Effector memory CD4-positive, alpha-beta T cell (primary cell): ENCODE data around the gene ZDHHC7.

Source experiments
- DNase-seq, 3 donors: peaks; one replicate each; pipeline ENCODE4 v3.0.0-alpha.2; 2020
- H3K27ac ChIP-seq: 2 replicates; pipeline ENCODE4 v1.7.0; 2013; ENCODE audit warnings: mild to moderate bottlenecking, low read length, moderate library complexity; ENCODE audit not compliant: insufficient read depth, poor library complexity, severe bottlenecking
- H3K27me3 ChIP-seq: replicated peaks from 2 replicates; pipeline ENCODE4 v1.7.0; 2013; ENCODE audit warnings: mild to moderate bottlenecking, low read length; ENCODE audit not compliant: insufficient read depth, control insufficient read depth, poor library complexity, severe bottlenecking
- H3K36me3 ChIP-seq: 2 replicates; pipeline ENCODE4 v1.7.0; 2013; ENCODE audit warnings: mild to moderate bottlenecking, low read length, moderate library complexity; ENCODE audit not compliant: control insufficient read depth, insufficient read depth
- H3K4me1 ChIP-seq: 2 replicates; pipeline ENCODE4 v1.7.0; 2013; ENCODE audit warnings: low read length, mild to moderate bottlenecking; ENCODE audit not compliant: control insufficient read depth, insufficient read depth, poor library complexity, severe bottlenecking
- H3K4me3 ChIP-seq: 2 replicates; pipeline ENCODE4 v1.7.0; 2013; ENCODE audit warnings: low read length, low read depth, mild to moderate bottlenecking; ENCODE audit not compliant: insufficient read depth, poor library complexity, severe bottlenecking
- H3K9me3 ChIP-seq: 2 replicates; pipeline ENCODE4 v1.7.0; 2013; ENCODE audit warnings: mild to moderate bottlenecking, low read length, moderate library complexity; ENCODE audit not compliant: control insufficient read depth

ZDHHC7 gene

DNA sequence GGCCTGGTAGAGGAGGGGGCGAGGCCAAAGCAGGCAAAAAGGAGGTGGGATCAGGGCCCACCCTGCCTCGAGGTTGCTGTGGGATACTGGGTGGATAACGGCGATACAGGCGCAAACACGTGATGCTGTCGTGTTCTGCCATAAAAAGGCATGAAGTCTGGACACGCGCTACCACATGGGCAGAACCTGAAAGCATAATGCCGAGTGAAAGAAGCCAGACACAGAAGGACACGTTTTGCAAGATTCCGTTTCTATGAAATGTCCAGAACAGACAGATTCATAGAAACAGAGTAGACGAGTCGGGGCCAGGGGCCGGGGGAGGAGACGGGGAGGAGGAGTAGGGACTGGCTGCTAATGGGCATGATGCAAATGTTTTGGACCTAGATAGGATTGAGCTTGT is 43.5 kb downstream of the ZDHHC7 start:
- H3K4me1 ChIP-seq = no peaks in the 10 kb centered on the region
- no peak for DNase-seq
- H3K36me3 ChIP-seq = no peaks in the 10 kb centered on the region

DNA sequence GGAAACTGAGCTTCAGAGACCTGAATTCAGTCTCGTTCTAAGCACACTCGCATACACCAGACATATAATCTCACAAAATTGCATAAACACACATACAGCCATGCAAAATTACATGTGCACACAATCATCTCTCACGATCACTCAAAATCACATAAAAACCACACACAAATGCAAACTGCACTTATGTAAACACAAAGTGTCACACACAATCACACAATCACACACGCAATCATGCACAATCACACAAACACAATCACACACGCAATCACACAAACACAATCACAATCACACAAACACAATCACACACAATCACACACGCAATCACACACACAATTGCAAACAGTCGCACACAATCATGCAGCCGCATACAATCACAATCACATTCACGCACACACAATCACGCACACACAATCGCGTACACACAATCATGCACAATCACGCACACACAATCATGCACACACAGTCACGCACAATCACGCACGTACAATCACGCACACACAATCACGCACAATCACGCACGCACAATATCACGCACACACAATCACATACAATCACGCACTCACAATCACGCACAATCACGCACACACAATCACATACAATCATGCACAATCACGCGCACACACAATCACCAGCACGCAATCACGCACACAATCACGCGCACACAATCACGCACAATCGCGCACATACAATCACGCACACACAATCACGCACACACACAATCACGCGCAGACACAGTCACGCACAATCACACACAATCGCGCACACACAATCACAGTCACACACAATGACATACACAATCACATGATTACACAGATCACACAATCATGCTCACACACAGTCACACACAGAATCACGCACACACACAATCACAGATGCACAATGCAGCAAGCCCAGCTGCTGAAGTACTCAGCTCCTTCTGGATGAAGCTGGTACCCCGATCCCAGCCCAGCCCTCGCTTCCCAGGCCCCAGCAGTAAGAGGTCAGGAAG is 45.6 kb downstream of the ZDHHC7 start:
- Histone ChIP-seq H3K36me3 (no peaks in the 10 kb centered on the region), H3K4me3 (no peak overlapping the region), H3K4me1 (no peaks in the 10 kb centered on the region), H3K9me3 (no peaks in the 10 kb centered on the region), H3K27ac (no peak overlapping the region), H3K27me3 (no peaks in the 10 kb centered on the region)
- DNase-seq = no peak

More for the DNA sequence above, 43.5 kb downstream of the ZDHHC7 start:
- H3K9me3 ChIP-seq = no peaks in the 10 kb centered on the region
- H3K4me3 ChIP-seq = no peak overlapping the region
- H3K27ac ChIP-seq = no peak overlapping the region
- H3K27me3 ChIP-seq = no peaks in the 10 kb centered on the region

GRCh38 chr16:84964386-84965128 is 46.8 kb downstream of the ZDHHC7 start:
- Histone ChIP-seq H3K4me3 (no peak overlapping the region), H3K9me3 (no peaks in the 10 kb centered on the region), H3K36me3 (no peaks in the 10 kb centered on the region), H3K27me3 (no peaks in the 10 kb centered on the region), H3K27ac (no peak overlapping the region), H3K4me1 (no peaks in the 10 kb centered on the region)
- DNase-seq = no peak

DNA sequence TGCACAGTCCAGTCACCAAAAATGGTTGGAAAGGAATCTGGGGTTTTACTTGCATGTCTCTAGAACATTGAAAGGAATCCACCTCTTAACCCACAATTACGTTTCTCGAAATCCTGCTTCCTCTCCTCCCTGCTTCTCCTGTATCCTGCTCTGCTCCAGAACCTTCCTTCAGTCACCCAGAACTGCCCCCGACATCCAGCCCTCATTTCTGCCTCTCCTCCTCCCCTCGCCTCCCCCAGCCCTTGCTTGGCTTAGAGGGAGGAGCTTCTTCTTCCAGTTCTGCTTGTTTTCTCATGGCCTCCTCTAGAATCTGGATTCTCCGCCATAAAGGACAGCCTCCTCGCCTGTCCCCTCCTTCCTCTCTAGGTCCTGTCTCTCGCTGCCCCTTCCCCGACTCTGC is 48.3 kb downstream of the ZDHHC7 start:
- Histone ChIP-seq H3K27ac (no peak overlapping the region), H3K27me3 (no peaks in the 10 kb centered on the region), H3K9me3 (no peaks in the 10 kb centered on the region), H3K36me3 (no peaks in the 10 kb centered on the region), H3K4me3 (no peak overlapping the region), H3K4me1 (no peaks in the 10 kb centered on the region)
- DNase-seq = no peak

DNA sequence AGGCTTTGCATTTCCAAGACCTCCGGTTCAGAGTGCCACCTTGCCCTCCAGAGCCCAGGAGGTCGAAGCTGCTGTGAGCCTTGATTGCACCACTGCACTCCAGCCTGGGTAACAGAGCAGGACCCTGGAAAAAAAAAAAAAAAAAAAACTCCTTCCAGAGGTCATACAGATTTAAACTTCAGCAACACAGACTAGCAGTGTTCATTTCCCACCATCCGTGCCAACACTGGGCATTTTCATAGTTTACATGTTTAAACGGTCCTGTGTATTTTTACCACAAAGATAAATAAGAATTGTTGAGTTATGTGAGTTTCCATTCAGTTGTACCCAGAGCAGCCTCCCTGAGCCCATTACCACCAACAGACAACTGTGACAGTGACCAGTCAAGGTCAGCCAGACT is 50.4 kb downstream of the ZDHHC7 start:
- Histone ChIP-seq H3K27ac (no peak overlapping the region), H3K4me3 (no peak overlapping the region), H3K9me3 (no peaks in the 10 kb centered on the region), H3K27me3 (no peaks in the 10 kb centered on the region), H3K36me3 (no peaks in the 10 kb centered on the region), H3K4me1 (no peaks in the 10 kb centered on the region)
- no peak for DNase-seq

- Histone ChIP-seq H3K27me3 (no peaks in the 10 kb centered on the region), H3K4me1 (no peaks in the 10 kb centered on the region), H3K4me3 (no peak overlapping the region), H3K9me3 (no peaks in the 10 kb centered on the region), H3K36me3 (no peaks in the 10 kb centered on the region), H3K27ac (no peak overlapping the region)
- no peak for DNase-seq
Measured at GRCh38 chr16:84959784-84960417, 51.4 kb downstream of the ZDHHC7 start.

- Histone ChIP-seq H3K27ac (no peak overlapping the region), H3K36me3 (no peaks in the 10 kb centered on the region), H3K4me1 (no peaks in the 10 kb centered on the region), H3K4me3 (no peak overlapping the region), H3K9me3 (no peaks in the 10 kb centered on the region), H3K27me3 (no peaks in the 10 kb centered on the region)
- no peak for DNase-seq
Measured at GRCh38 chr16:84959045-84959576, 52.2 kb downstream of the ZDHHC7 start.

- Histone ChIP-seq H3K36me3 (no peaks in the 10 kb centered on the region), H3K4me3 (no peak overlapping the region), H3K27ac (no peak overlapping the region), H3K27me3 (no peaks in the 10 kb centered on the region), H3K9me3 (no peaks in the 10 kb centered on the region), H3K4me1 (no peaks in the 10 kb centered on the region)
- DNase-seq = no peak
Measured at GRCh38 chr16:84957792-84958191, 53.5 kb downstream of the ZDHHC7 start.

GRCh38 chr16:84957192-84957591 is 54.1 kb downstream of the ZDHHC7 start:
- H3K36me3 ChIP-seq = no peaks in the 10 kb centered on the region
- no peak overlapping the region for H3K4me3 ChIP-seq
- H3K27ac ChIP-seq = no peak overlapping the region
- no peak for DNase-seq
- no peaks in the 10 kb centered on the region for H3K9me3 ChIP-seq
- H3K27me3 ChIP-seq = no peaks in the 10 kb centered on the region
- no peaks in the 10 kb centered on the region for H3K4me1 ChIP-seq
